GM19239 (cell line): ENCODE measurements around the gene ZNF597.

Source experiments
- DNase-seq: peaks from one replicate; pipeline ENCODE4 v3.0.0; 2011; ENCODE audit warnings: low spot score; ENCODE audit not compliant: insufficient read length
- FAIRE-seq: peaks from 2 replicates; lab custom pipeline; 2011; peaks lifted over from hg19 to GRCh38; lab: Jason Lieb, UNC

The ZNF597 gene

DNA sequence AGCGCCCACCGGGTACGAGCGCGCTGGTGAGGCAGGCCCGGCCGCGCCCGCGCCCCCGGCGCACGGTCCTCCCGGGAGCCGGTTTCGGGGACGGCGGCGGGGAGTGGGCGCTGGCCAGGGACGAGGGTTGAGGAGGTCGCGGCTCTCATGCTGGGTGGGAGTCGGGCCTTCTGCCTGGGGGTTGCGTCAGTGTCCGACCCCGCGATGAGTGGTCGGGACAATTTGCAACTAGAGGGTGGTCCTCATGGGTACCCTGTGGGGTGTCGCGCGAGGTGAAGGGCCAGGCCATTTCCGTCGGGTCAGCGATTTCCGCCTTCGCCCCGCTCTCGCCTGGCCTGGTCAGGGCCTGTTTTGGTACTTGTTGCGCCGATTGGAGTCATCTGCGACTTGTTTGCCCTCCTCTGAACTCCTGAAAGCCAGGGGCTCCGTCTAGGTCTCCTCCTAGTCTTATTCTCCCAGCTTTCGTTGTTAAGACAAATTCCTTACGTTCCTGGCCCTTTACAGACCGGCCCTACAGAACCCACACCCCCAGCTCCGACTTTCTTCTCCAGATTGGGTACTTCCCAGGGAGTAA, 15.1 kb upstream of the ZNF597 start:
- no peak for DNase-seq

DNA sequence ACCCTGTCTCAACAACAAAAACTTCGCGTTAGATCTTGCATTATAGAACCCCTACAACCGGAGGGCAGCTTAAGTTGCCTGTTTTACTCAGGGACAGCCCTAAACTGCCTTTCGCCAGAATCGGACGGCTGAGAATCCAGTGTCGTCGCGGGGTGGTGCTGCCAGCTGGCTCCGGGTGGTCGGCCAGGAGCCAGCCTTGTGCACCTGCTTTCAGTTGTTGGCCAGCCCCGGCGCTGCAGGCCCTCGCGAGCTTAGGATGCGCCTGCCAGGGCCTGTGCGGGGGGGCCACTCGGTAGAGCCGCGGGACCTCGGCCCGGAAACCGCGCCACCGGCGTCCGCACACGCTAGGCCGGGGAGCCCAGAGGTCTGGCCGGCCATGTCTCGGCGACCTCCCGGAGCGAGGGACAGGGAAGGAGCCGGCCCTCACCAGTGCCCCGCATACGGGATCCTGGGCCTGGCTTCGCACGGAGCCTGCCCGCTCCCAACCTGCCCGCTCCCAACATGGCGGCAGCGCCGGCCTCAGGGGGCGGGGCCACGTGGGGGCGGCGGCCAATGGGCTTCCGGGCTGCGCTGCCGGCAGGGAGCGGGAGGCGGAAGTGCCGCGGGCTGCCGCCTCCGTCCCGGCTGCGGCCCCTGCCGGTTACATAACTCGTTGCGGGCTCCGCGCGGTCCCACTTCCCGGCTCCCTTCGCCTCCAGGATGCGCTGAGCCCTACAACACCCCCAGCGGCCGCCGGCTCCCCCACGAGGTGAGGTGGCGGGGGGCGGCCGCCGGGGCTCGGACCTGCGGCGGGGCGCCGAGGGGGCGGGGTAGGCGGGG, 14.3 kb upstream of the ZNF597 start:
- peak; percentile 80 for FAIRE-seq
- DNase-seq: peak; percentile 99

More for the DNA sequence above, 15.1 kb upstream of the ZNF597 start:
- FAIRE-seq: no peak

GRCh38 chr16:3454631-3455147, 11.4 kb upstream of the ZNF597 start:
- no peak for DNase-seq
- no peak for FAIRE-seq

DNA sequence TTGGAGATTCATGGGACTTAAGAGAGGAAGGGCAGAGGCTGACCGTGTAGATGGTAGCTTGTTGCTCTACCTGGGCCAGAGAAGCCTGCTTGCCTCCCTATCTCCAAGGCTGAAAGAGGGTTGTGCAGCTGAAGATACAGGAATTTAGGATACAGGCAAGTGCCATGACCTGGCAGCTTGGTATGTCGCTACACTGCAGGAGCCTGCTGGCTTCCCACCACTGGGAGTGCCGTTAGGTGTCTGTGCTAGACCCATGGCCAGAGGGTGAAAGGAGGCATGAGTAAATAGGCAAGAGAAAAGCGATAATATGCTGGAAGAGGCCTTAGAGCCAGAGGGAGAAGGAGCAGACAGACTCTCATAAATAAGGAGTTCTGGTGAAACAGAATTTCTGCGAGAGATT, 10.8 kb upstream of the ZNF597 start:
- DNase-seq: no peak

GRCh38 chr16:3444032-3444388, 706 bp upstream of the ZNF597 start:
- FAIRE-seq (peak; percentile 68), DNase-seq (no peak)

More for the DNA sequence above, 10.8 kb upstream of the ZNF597 start:
- FAIRE-seq: no peak

- no peak for DNase-seq
- FAIRE-seq: no peak
Measured at GRCh38 chr16:3439637-3440036, 3.7 kb downstream of the ZNF597 start.

DNA sequence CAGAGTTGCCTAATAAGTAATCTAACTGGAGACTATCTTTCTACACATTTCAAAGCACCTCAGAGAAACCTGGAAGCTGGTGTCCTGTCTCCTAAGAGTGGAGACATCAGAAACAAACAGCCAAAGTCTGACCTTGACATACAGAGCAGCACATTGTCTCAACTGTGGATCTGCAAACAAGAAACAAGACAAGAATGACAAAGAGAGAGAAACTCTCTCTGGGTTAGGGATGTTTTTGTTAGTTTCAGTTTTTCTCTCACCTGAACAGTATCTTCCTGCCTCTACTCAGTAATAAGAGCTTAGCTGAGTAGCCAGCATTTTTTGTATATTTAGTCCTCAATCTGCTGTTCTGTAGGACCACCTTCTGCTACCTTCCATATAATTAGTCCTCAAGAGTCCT, 8.9 kb downstream of the ZNF597 start:
- DNase-seq (no peak), FAIRE-seq (no peak)

GRCh38 chr16:3431779-3432219, 11.5 kb downstream of the ZNF597 start:
- FAIRE-seq (peak; percentile 21), DNase-seq (no peak)

GRCh38 chr16:3413730-3414379, 29.4 kb downstream of the ZNF597 start:
- DNase-seq: no peak
- FAIRE-seq: no peak

DNA sequence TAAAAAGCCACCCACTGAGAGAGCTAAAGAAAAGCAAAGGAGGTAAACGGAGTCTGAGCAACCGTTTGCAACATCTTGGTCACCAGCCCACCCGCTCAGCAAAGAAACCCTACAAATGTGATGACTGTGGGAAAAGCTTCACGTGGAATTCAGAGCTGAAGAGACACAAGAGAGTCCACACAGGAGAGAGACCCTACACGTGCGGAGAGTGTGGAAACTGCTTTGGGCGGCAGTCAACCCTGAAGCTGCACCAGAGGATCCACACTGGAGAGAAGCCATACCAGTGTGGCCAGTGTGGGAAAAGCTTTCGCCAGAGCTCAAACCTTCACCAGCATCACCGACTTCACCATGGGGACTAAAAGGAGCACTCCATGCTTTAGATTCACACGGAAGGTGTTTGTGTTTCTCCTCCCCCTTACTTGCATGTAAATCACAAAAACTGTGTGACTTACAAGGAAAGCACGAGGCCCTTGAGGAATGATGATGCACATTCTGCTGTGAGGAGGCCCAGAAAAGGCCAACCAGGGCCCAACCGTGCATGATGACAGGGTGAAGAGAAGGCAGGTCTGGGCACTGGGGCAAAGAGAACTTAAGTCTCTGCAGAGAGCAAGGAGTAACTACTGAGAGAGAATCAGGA, 34.6 kb downstream of the ZNF597 start:
- FAIRE-seq: no peak
- no peak for DNase-seq

GRCh38 chr16:3401719-3402397, 41.4 kb downstream of the ZNF597 start:
- FAIRE-seq (peak; percentile 73), DNase-seq (no peak)

DNA sequence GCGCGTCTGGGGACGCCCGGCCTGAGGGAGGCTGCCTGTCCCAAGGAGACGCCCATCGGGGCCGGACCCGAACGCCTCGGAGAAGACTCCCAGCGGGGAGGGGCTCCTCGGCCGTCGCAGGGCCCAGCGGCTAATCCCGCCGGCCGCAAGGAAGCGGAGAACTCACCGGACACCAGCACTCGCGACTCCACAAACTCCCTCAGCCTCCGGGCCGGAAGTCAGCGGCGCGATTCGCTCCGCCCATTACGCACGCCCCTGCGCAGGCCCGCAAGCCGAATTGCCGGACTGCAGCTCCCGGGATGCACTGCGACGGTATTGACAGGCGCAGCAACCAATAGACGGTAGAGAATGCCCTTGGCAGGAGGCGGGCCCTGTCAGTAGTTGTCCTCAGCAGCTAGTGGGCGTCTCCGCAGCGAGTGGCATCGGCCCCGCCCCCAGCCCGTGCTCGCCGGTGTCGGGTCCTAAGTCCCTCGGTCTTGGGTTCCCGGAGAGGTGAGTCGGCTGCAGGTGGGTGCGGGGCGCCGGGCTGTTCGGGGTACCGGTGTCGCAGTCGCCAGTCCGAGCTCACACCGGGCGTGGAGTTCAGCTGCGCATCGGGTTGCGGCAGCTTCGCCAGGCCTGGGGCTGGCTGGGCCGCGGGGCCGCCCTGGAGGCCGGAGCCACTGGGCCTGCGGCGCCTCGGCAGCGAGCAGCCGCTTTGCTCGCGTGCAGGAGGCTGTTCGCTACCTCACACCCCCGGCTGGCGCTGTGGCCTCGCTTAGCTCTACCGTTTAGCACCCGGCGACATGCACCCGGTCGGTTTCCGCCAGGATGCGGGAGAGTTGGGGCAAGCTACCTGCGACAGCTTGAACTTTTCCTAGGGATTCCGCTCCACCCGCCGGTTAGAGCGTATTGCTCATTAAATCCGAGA, 42.3 kb downstream of the ZNF597 start, which contains the start of the genes ZNF174 and ZSCAN32:
TSS of gene ZNF174 (plus strand) at position 437 of the 910 bp plus-strand sequence. CDS start 790 bp downstream, outside the sequence.
TSS of gene ZSCAN32 (minus strand) at position 226 of the 910 bp plus-strand sequence. CDS start 3,447 bp downstream, outside the sequence.
- DNase-seq (peak; percentile 97), FAIRE-seq (peak; percentile 87)

GRCh38 chr16:3400446-3400778, 42.9 kb downstream of the ZNF597 start:
- no peak for DNase-seq
- FAIRE-seq: no peak

DNA sequence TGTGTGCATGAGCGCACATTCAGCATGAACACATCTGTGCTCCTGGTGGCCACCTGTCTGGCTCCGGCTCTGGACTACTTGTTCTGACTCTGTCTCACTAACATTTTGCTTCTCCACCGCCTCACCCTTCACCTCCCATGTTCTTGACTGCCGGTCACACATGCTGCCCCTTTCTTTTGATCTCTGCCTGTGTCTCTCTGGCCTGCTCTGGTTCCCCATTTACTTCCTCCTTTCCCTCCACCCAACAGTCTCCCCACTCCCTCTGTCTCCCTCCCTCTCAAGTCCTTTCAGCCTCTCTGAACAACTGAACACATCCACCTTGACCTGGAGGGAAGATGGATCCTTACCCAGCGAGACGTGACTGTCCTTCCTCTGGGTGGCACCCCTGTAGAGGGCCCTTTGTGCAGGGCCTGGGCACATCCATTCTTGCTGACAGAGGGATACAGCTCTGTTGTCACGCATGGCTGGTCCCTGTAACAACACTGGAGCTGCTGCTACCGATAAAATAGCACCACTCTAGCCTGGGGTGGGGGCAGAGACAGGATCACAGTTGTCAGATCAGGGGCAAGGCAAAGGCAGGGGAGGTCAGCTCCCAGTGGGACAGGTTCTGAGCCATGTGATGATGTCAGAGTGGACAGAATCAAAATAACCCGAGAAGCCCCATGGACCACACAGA, 53.5 kb downstream of the ZNF597 start:
- DNase-seq (no peak), FAIRE-seq (no peak)

DNA sequence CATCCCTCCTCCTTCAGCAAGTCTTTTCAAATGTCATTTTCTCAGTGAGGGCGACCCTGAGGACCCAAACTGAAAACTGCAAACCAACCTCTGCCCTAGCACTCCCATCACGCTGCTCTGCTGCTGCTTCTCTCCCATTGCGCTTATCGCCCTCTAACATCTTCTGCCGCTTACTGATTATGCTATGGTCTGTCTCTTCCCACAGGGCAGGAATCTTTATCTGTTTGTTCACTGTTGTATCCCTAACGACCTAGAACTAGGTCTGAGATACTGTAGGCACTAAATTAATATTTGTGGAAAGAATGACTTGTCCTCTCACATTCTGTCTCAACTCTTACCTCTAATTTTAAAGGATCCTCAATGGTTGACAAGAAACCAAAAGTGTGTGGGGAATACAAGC, 55.0 kb downstream of the ZNF597 start:
- no peak for FAIRE-seq

DNA sequence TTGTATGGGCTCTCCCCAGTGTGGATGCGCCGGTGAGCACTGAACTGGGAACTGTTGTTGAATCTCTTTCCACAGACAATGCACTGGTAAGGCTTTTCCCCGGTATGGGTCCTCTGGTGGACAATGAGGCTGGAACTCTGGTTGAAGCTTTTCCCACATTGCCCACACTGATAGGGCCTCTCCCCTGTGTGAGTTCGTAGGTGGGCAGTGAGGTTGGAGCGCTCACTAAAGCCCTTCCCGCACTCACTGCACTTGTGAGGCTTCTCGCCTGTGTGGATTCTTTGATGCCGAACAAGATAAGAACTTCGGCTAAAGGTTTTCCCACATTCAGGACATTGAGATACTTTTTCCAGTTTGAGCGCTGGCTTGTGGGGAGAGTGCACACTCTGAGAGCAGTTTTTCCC, 60.3 kb downstream of the ZNF597 start:
- FAIRE-seq (no peak), DNase-seq (no peak)

More for the DNA sequence above, 55.0 kb downstream of the ZNF597 start:
- DNase-seq: no peak
